OCI-LY3 (cell line): ENCODE results near the gene SLC24A4.

Experiments used
- CTCF ChIP-seq: fragments of 200-600, 300-600 bp; sonication (generic); IDR thresholded peaks from 2 replicates; pipeline ENCODE4 v1.5.1; 2014; ENCODE audit warnings: antibody characterized with exemption, low read length, low read depth
- EZH2phosphoT487 ChIP-seq: fragments of 200-600 bp; shearing (Covaris generic); IDR thresholded peaks from 2 replicates; pipeline ENCODE4 v1.6.1; 2018; ENCODE audit warnings: antibody characterized with exemption, mixed run types, low read depth

GRCh38 chr14:92404421-92404820, 81.5 kb downstream of the SLC24A4 start:
- no peak for TF ChIP-seq EZH2phosphoT487
- no peak for TF ChIP-seq CTCF
